GM12878 (cell line): ENCODE data around the gene ESYT2. TPM values are rescaled to one million over a fixed set of nuclear protein-coding genes. Genes with fewer than 3 reads are reported as not detected.

Experiments
- ATAC-seq: fragments of 200-7000 bp; cut with Tn5 transposase; 3 replicates; pipeline ENCODE4 v1.9.1; 2020; ENCODE audit warnings: mild to moderate bottlenecking, moderate library complexity
- BruUV-seq: library from RNA; stranded (reverse); fragments of 400-500 nt; replicated peaks from 2 replicates; lab custom pipeline; 2021; lab: Mats Ljungman, UMichigan
- CTCF ChIA-PET: fragments of 300-600 bp; sonication (Branson Sonifier 250); formaldehyde crosslinking; extraction: SDS; loops from one replicate; lab custom pipeline; 2021; ENCODE audit warnings: inconsistent platforms; lab: Yijun Ruan, JAX
- POLR2A ChIA-PET: fragments of 350-600 bp; formaldehyde crosslinking; extraction: SDS; loops from one replicate; lab custom pipeline; 2021; ENCODE audit warnings: inconsistent platforms; lab: Charles Lee
- RAD21 ChIA-PET: fragments of 300-600 bp; sonication (Branson Sonifier 250); formaldehyde crosslinking; loops from one replicate; lab custom pipeline; 2023; ENCODE audit warnings: antibody characterized with exemption; ENCODE audit not compliant: unreplicated experiment; lab: Charles Lee
- SMC1A ChIA-PET: fragments of 300-600 bp; sonication (Branson Sonifier 250); formaldehyde crosslinking; loops from one replicate; lab custom pipeline; 2023; ENCODE audit not compliant: unreplicated experiment, uncharacterized antibody; lab: Charles Lee
- DNase-seq: peaks from one replicate; pipeline ENCODE4 v3.0.0-alpha.2; 2011; ENCODE audit warnings: low read depth, low spot score
- FAIRE-seq: peaks from 3 replicates; lab custom pipeline; 2011; peaks lifted over from hg19 to GRCh38; lab: Jason Lieb, UNC
- H2AFZ ChIP-seq: 2 replicates; pipeline ENCODE4 v1.6.0; 2011; ENCODE audit warnings: low read depth, low read length, control low read depth; ENCODE audit not compliant: control insufficient read depth
- H3K27ac ChIP-seq: 2 replicates; pipeline ENCODE4 v1.5.1; 2011; ENCODE audit warnings: control low read depth; ENCODE audit not compliant: control insufficient read depth, insufficient read depth
- H3K27me3 ChIP-seq, 2 experiments: replicated peaks in 1 of 2; 2 replicates each; pipeline versions ENCODE4 v1.6.0 to v1.6.1; 2011; ENCODE audit warnings: low read length in 1 of 2; ENCODE audit not compliant: control insufficient read depth in 2 of 2, insufficient read depth in 2 of 2
- H3K36me3 ChIP-seq, 2 experiments: 2 replicates each; pipeline ENCODE4 v1.5.1; 2011; ENCODE audit warnings: low read length in 1 of 2; ENCODE audit not compliant: control insufficient read depth in 2 of 2, insufficient read depth in 2 of 2
- H3K4me1 ChIP-seq: 2 replicates; pipeline ENCODE4 v1.6.1; 2011; ENCODE audit warnings: mild to moderate bottlenecking, low read length, moderate library complexity, mixed read lengths; ENCODE audit not compliant: control insufficient read depth, insufficient read depth
- H3K4me2 ChIP-seq: 2 replicates; pipeline ENCODE4 v1.6.0; 2011; ENCODE audit warnings: control low read depth; ENCODE audit not compliant: control insufficient read depth, insufficient read depth
- H3K4me3 ChIP-seq: fragments of 200-600 bp; sonication (generic); 2 replicates; pipeline ENCODE4 v1.5.1; 2016
- H3K79me2 ChIP-seq: 2 replicates; pipeline ENCODE4 v1.6.0; 2011; ENCODE audit warnings: low read length; ENCODE audit not compliant: control insufficient read depth, insufficient read depth
- H3K9ac ChIP-seq: 2 replicates; pipeline ENCODE4 v1.8.0; 2011; ENCODE audit warnings: low read length, control low read depth, mixed read lengths; ENCODE audit not compliant: control insufficient read depth, insufficient read depth
- H3K9me3 ChIP-seq: replicated peaks from 3 replicates; pipeline ENCODE4 v1.5.1; 2011; ENCODE audit warnings: mild to moderate bottlenecking, low read length; ENCODE audit not compliant: control insufficient read depth, insufficient read depth
- H4K20me1 ChIP-seq: 2 replicates; pipeline ENCODE4 v1.6.0; 2011; ENCODE audit not compliant: control insufficient read depth, insufficient read depth
- BMI1 ChIP-seq: fragments of 450-650 bp; IDR thresholded peaks from 2 replicates; pipeline ENCODE4 v1.6.1; 2016; ENCODE audit warnings: mild to moderate bottlenecking, moderate library complexity, borderline replicate concordance
- CBFB ChIP-seq: IDR thresholded peaks from 2 replicates; pipeline ENCODE4 v1.6.1; 2016; ENCODE audit warnings: antibody characterized with exemption, low read depth
- CBX3 ChIP-seq: fragments of 200-600 bp; sonication (generic); IDR thresholded peaks from 2 replicates; pipeline ENCODE4 v1.6.1; 2016; ENCODE audit warnings: low read depth, borderline replicate concordance
- CHD4 ChIP-seq: fragments of 200-600 bp; sonication (generic); IDR thresholded peaks from 2 replicates; pipeline ENCODE4 v1.6.1; 2016; ENCODE audit warnings: mild to moderate bottlenecking
- EED ChIP-seq: sonication (generic); IDR thresholded peaks from 2 replicates; pipeline ENCODE4 v1.6.1; 2016; ENCODE audit warnings: antibody characterized with exemption, low read depth
- IKZF2 ChIP-seq, 2 experiments: fragments of 450-650 bp; IDR thresholded peaks; 2 replicates each; pipeline ENCODE4 v1.6.1; 2017; ENCODE audit warnings: mild to moderate bottlenecking in 2 of 2, moderate library complexity in 2 of 2
- NFIC ChIP-seq: IDR thresholded peaks from 2 replicates; pipeline ENCODE4 v1.6.1; 2012; ENCODE audit warnings: low read depth, mild to moderate bottlenecking, inconsistent platforms, low read length, moderate library complexity
- NFYB ChIP-seq: IDR thresholded peaks from 2 replicates; pipeline ENCODE4 v1.6.1; 2011; ENCODE audit warnings: low read depth, mild to moderate bottlenecking, low read length, improper control_type of control experiment, moderate library complexity; ENCODE audit not compliant: insufficient read depth
- NR2F1 ChIP-seq: fragments of 450-650 bp; conservative IDR thresholded peaks from 2 replicates; pipeline ENCODE4 v1.6.1; 2017; ENCODE audit warnings: mild to moderate bottlenecking
- PAX8 ChIP-seq: fragments of 450-650 bp; IDR thresholded peaks from 2 replicates; pipeline ENCODE4 v1.6.1; 2017; ENCODE audit warnings: mild to moderate bottlenecking, moderate library complexity
- RCOR1 ChIP-seq: conservative IDR thresholded peaks from 2 replicates; pipeline ENCODE4 v1.6.1; 2012; ENCODE audit warnings: low read depth, low read length, improper control_type of control experiment
- SREBF1 ChIP-seq: IDR thresholded peaks from 2 replicates; pipeline ENCODE4 v1.6.1; 2012; ENCODE audit warnings: mild to moderate bottlenecking, low read length
- STAT3 ChIP-seq: IDR thresholded peaks from 2 replicates; pipeline ENCODE4 v1.6.1; 2011; ENCODE audit warnings: low read depth, low read length, improper control_type of control experiment
- ZNF24 ChIP-seq: fragments of 450-650 bp; IDR thresholded peaks from 2 replicates; pipeline ENCODE4 v1.6.1; 2017; ENCODE audit warnings: antibody characterized with exemption, mild to moderate bottlenecking
- WGBS: methylation state at CpG from one replicate; pipeline ENCODE4 v1.1.6; 2016; ENCODE audit warnings: low lambda C conversion rate; ENCODE audit not compliant: insufficient replicate concordance, insufficient coverage; ENCODE audit errors: missing lambda C conversion rate; 5-methylcytosine and 5-hydroxymethylcytosine counted together
- in situ Hi-C: fragments of 300-500 bp; cut with MboI; formaldehyde crosslinking; loops from 9 replicates; pipeline ENCODE4 v1.14.3; 2018; ENCODE audit warnings: mixed read lengths
- intact Hi-C: fragments of 100-400 bp; cut with micrococcal nuclease; formaldehyde crosslinking; loops from one replicate; pipeline ENCODE4 v1.14.2; 2022; ENCODE audit not compliant: unreplicated experiment
- polyA plus RNA-seq, 11 experiments: library from polyadenylated mRNA; depleted of rRNA in 4 of 11; unstranded in 6 of 11; stranded (reverse) in 5 of 11; fragments of >200 nt; fragmentation: Nextera tagmentation in 4 of 11; fragmentation: Illumina TruSeq in 1 of 11; extraction: Ambion mirVana in 4 of 11; extraction: Trizol in 1 of 11; gene quantifications; 1 replicate in 1 of 11; 2 replicates in 10 of 11; pipeline versions ENCODE4 v1.2.1 to v1.2.3, GENCODE V29; 2011 to 2016; ENCODE audit warnings: inconsistent platforms in 2 of 11, missing spikeins in 2 of 11, low read depth in 1 of 11
- total RNA-seq, 4 experiments: library from RNA; depleted of rRNA in 3 of 4; stranded (reverse); fragments of >200 nt in 3 of 4; fragmentation: Illumina TruSeq in 1 of 4; extraction: Trizol in 1 of 4; gene quantifications; 2 replicates each; pipeline versions ENCODE4 v1.2.1 to v1.2.3, GENCODE V29; 2013 to 2021
- TF ChIP-seq, protein P1 (sequence below): fragments of 450-650 bp; IDR thresholded peaks from 2 replicates; pipeline ENCODE4 v1.6.1; 2017; ENCODE audit warnings: mild to moderate bottlenecking
- TF ChIP-seq, protein P2 (sequence below): IDR thresholded peaks from 2 replicates; pipeline ENCODE4 v1.6.1; 2011; ENCODE audit warnings: low read depth, mild to moderate bottlenecking, low read length, moderate library complexity, borderline replicate concordance; ENCODE audit errors: extremely low read depth
- TF ChIP-seq, protein P3 (sequence below): IDR thresholded peaks from 2 replicates; pipeline ENCODE4 v1.6.1; 2012; ENCODE audit warnings: low read depth, low read length, improper control_type of control experiment
- TF ChIP-seq, protein P4 (sequence below): fragments of 450-650 bp; IDR thresholded peaks from 2 replicates; pipeline ENCODE4 v1.6.1; 2018; ENCODE audit warnings: borderline replicate concordance, mild to moderate bottlenecking; ENCODE audit not compliant: partially characterized antibody

Gene ESYT2
- total and polyA plus RNA-seq, 10 of the 15 experiments (the other 5 are each of a cell fraction or from before 2014, with no cell fraction given): 1.9 to 44.6 (median 21.4) TPM

DNA sequence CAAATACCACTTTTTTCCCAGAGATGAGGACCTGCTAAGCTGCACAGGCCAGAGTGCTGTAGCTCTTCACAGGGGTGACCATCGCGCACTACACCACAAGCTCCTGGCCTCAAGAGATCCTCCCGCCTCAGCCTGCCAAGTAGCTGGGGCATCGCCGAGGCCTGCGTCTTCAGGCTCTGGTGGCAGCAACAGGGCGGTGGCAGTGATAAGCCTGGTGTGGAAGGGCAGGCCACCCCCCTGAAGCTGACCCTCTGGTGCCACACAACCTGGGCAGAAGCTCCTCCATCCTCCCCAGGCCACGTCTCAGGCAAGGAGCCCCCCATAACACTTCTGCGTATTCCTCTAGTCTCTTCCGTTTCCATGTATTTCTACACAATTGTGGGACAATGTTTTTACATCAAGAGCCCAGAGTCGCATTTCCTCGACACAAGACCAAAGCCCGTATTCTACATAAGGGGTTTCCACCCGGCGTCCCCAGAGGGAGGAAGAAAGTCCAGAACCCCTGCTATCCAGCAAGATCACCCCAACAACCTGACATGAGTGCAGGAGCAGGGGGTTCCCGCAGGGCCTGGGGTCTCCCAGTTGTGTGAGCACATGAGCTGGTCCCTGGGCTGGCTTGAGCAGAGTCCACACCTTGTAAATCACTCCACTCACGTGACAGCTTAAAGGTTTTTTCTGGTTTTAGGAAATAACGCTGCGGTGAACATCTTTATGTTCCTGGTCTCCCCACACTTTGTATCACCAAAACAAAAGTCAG is 87.1 kb downstream of the ESYT2 start:
- 94% methylated on average over 19 of the region's 19 CpGs for WGBS
- Histone ChIP-seq H3K79me2 (no peaks in the 10 kb centered on the region), H3K9ac (no peak overlapping the region), H3K36me3 (peaks cover 13 to 15% of the 10 kb centered on the region in 2 experiments; a peak in 3 of 4 replicates), H3K4me3 (no peak overlapping the region), H2AFZ (no peak overlapping the region), H3K4me1 (no peaks in the 10 kb centered on the region), H3K4me2 (no peak overlapping the region), H3K27me3 (no peaks in the 10 kb centered on the region), H3K27ac (no peak overlapping the region), H4K20me1 (no peaks in the 10 kb centered on the region), H3K9me3 (no peaks in the 10 kb centered on the region)
- no TSS peak for BruUV-seq
- no peak for ATAC-seq
- POLR2A ChIA-PET: interaction anchor here (1.5 kb wide), 1 partner anchor 12 kb away, joined by 3 read pairs; no protein-coding TSS in a partner anchor
- SMC1A ChIA-PET: interaction anchor here (1.0 kb wide), 1 partner anchor 41 kb away, joined by 3 read pairs; no protein-coding TSS in a partner anchor
- RAD21 ChIA-PET: interaction anchor here (1.0 kb wide), 1 partner anchor 10 kb away, joined by 3 read pairs; no protein-coding TSS in a partner anchor
- no peak for DNase-seq
- no peak for FAIRE-seq
- intact Hi-C loops: no loop called here
- CTCF ChIA-PET: interaction anchor here (1.1 to 2.6 kb wide), 2 partner anchors 9 to 20 kb away, joined by 3 to 5 read pairs; no protein-coding TSS in a partner anchor
- in situ Hi-C loops: no loop called here
- TF ChIP-seq PAX8 (no peak), SREBF1 (no peak), NR2F1 (no peak), CHD4 (no peak), STAT3 (no peak), NFYB (no peak), BMI1 (no peak), IKZF2 (IDR thresholded peaks at IDR 0.05) (no peak), CBFB (no peak), CBX3 (no peak), EED (no peak), RCOR1 (no peak), NFIC (no peak), ZNF24 (no peak)
- TF ChIP-seq, protein P1, sequence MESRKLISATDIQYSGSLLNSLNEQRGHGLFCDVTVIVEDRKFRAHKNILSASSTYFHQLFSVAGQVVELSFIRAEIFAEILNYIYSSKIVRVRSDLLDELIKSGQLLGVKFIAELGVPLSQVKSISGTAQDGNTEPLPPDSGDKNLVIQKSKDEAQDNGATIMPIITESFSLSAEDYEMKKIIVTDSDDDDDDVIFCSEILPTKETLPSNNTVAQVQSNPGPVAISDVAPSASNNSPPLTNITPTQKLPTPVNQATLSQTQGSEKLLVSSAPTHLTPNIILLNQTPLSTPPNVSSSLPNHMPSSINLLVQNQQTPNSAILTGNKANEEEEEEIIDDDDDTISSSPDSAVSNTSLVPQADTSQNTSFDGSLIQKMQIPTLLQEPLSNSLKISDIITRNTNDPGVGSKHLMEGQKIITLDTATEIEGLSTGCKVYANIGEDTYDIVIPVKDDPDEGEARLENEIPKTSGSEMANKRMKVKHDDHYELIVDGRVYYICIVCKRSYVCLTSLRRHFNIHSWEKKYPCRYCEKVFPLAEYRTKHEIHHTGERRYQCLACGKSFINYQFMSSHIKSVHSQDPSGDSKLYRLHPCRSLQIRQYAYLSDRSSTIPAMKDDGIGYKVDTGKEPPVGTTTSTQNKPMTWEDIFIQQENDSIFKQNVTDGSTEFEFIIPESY: no peak
- TF ChIP-seq, protein P2, sequence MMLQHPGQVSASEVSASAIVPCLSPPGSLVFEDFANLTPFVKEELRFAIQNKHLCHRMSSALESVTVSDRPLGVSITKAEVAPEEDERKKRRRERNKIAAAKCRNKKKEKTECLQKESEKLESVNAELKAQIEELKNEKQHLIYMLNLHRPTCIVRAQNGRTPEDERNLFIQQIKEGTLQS: no peak
- TF ChIP-seq, protein P3, sequence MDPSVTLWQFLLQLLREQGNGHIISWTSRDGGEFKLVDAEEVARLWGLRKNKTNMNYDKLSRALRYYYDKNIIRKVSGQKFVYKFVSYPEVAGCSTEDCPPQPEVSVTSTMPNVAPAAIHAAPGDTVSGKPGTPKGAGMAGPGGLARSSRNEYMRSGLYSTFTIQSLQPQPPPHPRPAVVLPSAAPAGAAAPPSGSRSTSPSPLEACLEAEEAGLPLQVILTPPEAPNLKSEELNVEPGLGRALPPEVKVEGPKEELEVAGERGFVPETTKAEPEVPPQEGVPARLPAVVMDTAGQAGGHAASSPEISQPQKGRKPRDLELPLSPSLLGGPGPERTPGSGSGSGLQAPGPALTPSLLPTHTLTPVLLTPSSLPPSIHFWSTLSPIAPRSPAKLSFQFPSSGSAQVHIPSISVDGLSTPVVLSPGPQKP: no peak
- TF ChIP-seq, protein P4, sequence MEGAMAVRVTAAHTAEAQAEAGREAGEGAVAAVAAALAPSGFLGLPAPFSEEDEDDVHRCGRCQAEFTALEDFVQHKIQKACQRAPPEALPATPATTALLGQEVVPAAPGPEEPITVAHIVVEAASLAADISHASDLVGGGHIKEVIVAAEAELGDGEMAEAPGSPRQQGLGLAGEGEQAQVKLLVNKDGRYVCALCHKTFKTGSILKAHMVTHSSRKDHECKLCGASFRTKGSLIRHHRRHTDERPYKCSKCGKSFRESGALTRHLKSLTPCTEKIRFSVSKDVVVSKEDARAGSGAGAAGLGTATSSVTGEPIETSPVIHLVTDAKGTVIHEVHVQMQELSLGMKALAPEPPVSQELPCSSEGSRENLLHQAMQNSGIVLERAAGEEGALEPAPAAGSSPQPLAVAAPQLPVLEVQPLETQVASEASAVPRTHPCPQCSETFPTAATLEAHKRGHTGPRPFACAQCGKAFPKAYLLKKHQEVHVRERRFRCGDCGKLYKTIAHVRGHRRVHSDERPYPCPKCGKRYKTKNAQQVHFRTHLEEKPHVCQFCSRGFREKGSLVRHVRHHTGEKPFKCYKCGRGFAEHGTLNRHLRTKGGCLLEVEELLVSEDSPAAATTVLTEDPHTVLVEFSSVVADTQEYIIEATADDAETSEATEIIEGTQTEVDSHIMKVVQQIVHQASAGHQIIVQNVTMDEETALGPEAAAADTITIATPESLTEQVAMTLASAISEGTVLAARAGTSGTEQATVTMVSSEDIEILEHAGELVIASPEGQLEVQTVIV: no peak
